ENCODE results near the gene EYS. TPM values are rescaled to one million over a fixed set of nuclear protein-coding genes. Genes with fewer than 3 reads are reported as not detected.
"Not testable (repeated sequence)": the region's sequence is repeated elsewhere in the genome, so short reads cannot be mapped to it uniquely, and the experiment has no call there.

The EYS gene
- polyA plus RNA-seq, 1 of the 3 experiments (the other 2 are of a cell fraction): 0.05 TPM

GRCh38 chr6:65004283-65004682, 702.7 kb downstream of the EYS start (continued):
- no peak for TF ChIP-seq RXRA (IDR thresholded peaks at IDR 0.05; ENCODE audit: borderline replicate concordance, low read depth)
- TF ChIP-seq EP300 (IDR thresholded peaks at IDR 0.05; ENCODE audit: borderline replicate concordance in 1 of 2, low read depth in 1 of 2, low read length in 1 of 2): no peak
- no peak for TF ChIP-seq SMC3 (IDR thresholded peaks at IDR 0.05; ENCODE audit: low read depth, low read length)
- no peak for TF ChIP-seq NFIC (IDR thresholded peaks at IDR 0.05; ENCODE audit: borderline replicate concordance)
- TF ChIP-seq ELF1 (IDR thresholded peaks at IDR 0.05): no peak

GRCh38 chr6:65002882-65003281, 704.1 kb downstream of the EYS start:
- H3K27me3 ChIP-seq (ENCODE audit: insufficient read depth); CTCF ChIA-PET; H3K79me2 ChIP-seq (ENCODE audit: insufficient read depth); H3K9ac ChIP-seq; H3K4me3 ChIP-seq (ENCODE audit: low read depth in 2 of 2, low read length in 1 of 2); H3K9me2 ChIP-seq; H3K4me1 ChIP-seq (ENCODE audit: control insufficient read depth in 1 of 2, insufficient read depth in 2 of 2, low read depth in 1 of 2, low read length in 1 of 2); H4K20me1 ChIP-seq (ENCODE audit: insufficient read depth); DNase-seq; H2AFZ ChIP-seq (ENCODE audit: low read depth); POLR2A ChIA-PET; H3F3A ChIP-seq (replicated peaks; ENCODE audit: insufficient read depth); H3K4me2 ChIP-seq; H3K36me3 ChIP-seq (replicated peaks in 1 of 2; ENCODE audit: control insufficient read depth in 1 of 2, insufficient read depth in 2 of 2, low read length in 1 of 2); H3K27ac ChIP-seq (ENCODE audit: low read depth in 2 of 2, low read length in 1 of 2); H3K9me3 ChIP-seq: not testable (repeated sequence)
- WGBS (ENCODE audit: low lambda C conversion rate): 38% methylated on average over 1 of the region's 4 CpGs

GRCh38 chr6:65000815-65001214, 706.2 kb downstream of the EYS start:
- Histone ChIP-seq H2AFZ (ENCODE audit: low read depth) (no peak overlapping the region), H3K9me3 (no peaks in the 10 kb centered on the region), H3K9ac (no peak overlapping the region), H3K27ac (ENCODE audit: low read depth in 2 of 2, low read length in 1 of 2) (no peak overlapping the region), H3K4me3 (ENCODE audit: low read depth in 2 of 2, low read length in 1 of 2) (no peak overlapping the region), H3F3A (replicated peaks; ENCODE audit: insufficient read depth) (no peaks in the 10 kb centered on the region), H3K9me2 (no peaks in the 10 kb centered on the region), H4K20me1 (ENCODE audit: insufficient read depth) (no peaks in the 10 kb centered on the region), H3K4me1 (ENCODE audit: control insufficient read depth in 1 of 2, insufficient read depth in 2 of 2, low read depth in 1 of 2, low read length in 1 of 2) (no peaks in the 10 kb centered on the region), H3K36me3 (replicated peaks in 1 of 2; ENCODE audit: control insufficient read depth in 1 of 2, insufficient read depth in 2 of 2, low read length in 1 of 2) (no peaks in the 10 kb centered on the region), H3K79me2 (ENCODE audit: insufficient read depth) (no peaks in the 10 kb centered on the region), H3K4me2 (no peak overlapping the region), H3K27me3 (ENCODE audit: insufficient read depth) (no peaks in the 10 kb centered on the region)
- CTCF ChIA-PET: no interaction called here
- WGBS (ENCODE audit: low lambda C conversion rate): 65% methylated on average over 3 of the region's 7 CpGs
- DNase-seq: no peak
- POLR2A ChIA-PET: no interaction called here
- TF ChIP-seq JUND (IDR thresholded peaks at IDR 0.05) (no peak), GATA2 (CRISPR knock-in tag; IDR thresholded peaks at IDR 0.05) (no peak), FOXJ3 (CRISPR knock-in tag; IDR thresholded peaks at IDR 0.05) (no peak), TCF12 (IDR thresholded peaks at IDR 0.05) (no peak), FOSL2 (IDR thresholded peaks at IDR 0.05; ENCODE audit: borderline replicate concordance, low read depth) (no peak), SIN3A (IDR thresholded peaks at IDR 0.05; ENCODE audit: borderline replicate concordance, low read depth, low read length) (no peak), YY1 (IDR thresholded peaks at IDR 0.05; ENCODE audit: low read depth) (no peak), TAF1 (IDR thresholded peaks at IDR 0.05; ENCODE audit: borderline replicate concordance, low read depth, low read length) (no peak), USF2 (IDR thresholded peaks at IDR 0.05; ENCODE audit: borderline replicate concordance, low read depth, low read length) (no peak), MEF2A (IDR thresholded peaks at IDR 0.05; ENCODE audit: borderline replicate concordance, low read depth) (no peak), EZH2phosphoT487 (IDR thresholded peaks at IDR 0.05; ENCODE audit: borderline replicate concordance, low read depth) (no peak), ZBTB33 (IDR thresholded peaks at IDR 0.05; ENCODE audit: borderline replicate concordance, low read depth) (no peak), SMC3 (IDR thresholded peaks at IDR 0.05; ENCODE audit: low read depth, low read length) (no peak), USF1 (IDR thresholded peaks at IDR 0.05; ENCODE audit: borderline replicate concordance, low read depth) (no peak), REST (IDR thresholded peaks at IDR 0.05; ENCODE audit: low read depth, low read length) (no peak), ELF1 (IDR thresholded peaks at IDR 0.05) (no peak)

Data from SK-N-SH (cell line).